Suprapubic skin (tissue), 4 donors: ENCODE results near the gene KCNH5.

Experiments
- CTCF ChIP-seq, 2 donors: fragments of 200-600 bp in 1 of 2; fragments of 450-650 bp in 1 of 2; sonication (generic) in 1 of 2; IDR thresholded peaks; one replicate each; pipeline ENCODE4 v1.5.1; 2016 to 2019; ENCODE audit warnings: antibody characterized with exemption in 2 of 2, mild to moderate bottlenecking in 1 of 2, moderate library complexity in 1 of 2
- EP300 ChIP-seq: sonication (generic); formaldehyde crosslinking; IDR thresholded peaks from one replicate; pipeline ENCODE4 v1.6.1; 2017; ENCODE audit warnings: antibody characterized with exemption
- POLR2A ChIP-seq, 2 donors: fragments of 450-650 bp; IDR thresholded peaks; one replicate each; pipeline ENCODE4 v1.6.1; 2017; ENCODE audit warnings: antibody characterized with exemption in 2 of 2, mild to moderate bottlenecking in 2 of 2, moderate library complexity in 2 of 2
- POLR2AphosphoS5 ChIP-seq, 3 donors: sonication (generic); formaldehyde crosslinking; IDR thresholded peaks; one replicate each; pipeline ENCODE4 v1.6.1; 2017; ENCODE audit warnings: antibody characterized with exemption in 3 of 3

DNA sequence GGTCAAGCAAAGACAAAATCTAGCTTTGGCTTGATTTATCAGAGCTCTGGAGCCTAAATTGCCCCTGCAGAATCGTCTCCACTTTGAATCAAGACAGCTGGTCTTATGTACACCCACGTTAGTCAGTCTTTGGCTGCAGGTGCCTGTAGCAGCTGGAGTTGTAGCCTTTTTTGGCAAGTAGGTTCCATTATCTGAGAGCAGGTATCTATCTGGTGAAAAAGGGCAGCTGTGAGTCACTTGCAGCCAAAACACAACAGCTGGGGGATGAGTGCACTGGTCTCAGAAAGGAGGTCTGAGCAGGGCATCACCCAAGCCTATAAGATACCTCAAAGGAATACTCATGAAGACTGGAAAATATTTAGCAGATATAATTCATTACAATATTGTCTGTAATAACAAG is 43.6 kb upstream of the KCNH5 start:
- no peak for TF ChIP-seq CTCF (IDR thresholded peaks at IDR 0.05)
- no peak for TF ChIP-seq POLR2A (IDR thresholded peaks at IDR 0.05)
- no peak for TF ChIP-seq EP300
- no peak for TF ChIP-seq POLR2AphosphoS5 (IDR thresholded peaks at IDR 0.05)
